Measurements from ENCODE around the gene NMNAT2.
"Not testable (repeated sequence)": the region's sequence is repeated elsewhere in the genome, so short reads cannot be mapped to it uniquely, and the experiment has no call there.

Gene NMNAT2

GRCh38 chr1:183251101-183251958 lies 166.8 kb downstream of the NMNAT2 start:
- DNase-seq, result no peak

GRCh38 chr1:183249941-183250452 lies 168.2 kb downstream of the NMNAT2 start:
- no peak for DNase-seq

- DNase-seq, result no peak
These were observed 169.0 kb downstream of the NMNAT2 start for GRCh38 chr1:183248989-183249691.

- DNase-seq, result no peak
These were observed 170.2 kb downstream of the NMNAT2 start for GRCh38 chr1:183247931-183248330.

- no peak for DNase-seq
These were observed 170.7 kb downstream of the NMNAT2 start for GRCh38 chr1:183247484-183247883.

GRCh38 chr1:183247066-183247465 lies 171.1 kb downstream of the NMNAT2 start:
- no peak for DNase-seq

- no peak for DNase-seq
These were observed 171.7 kb downstream of the NMNAT2 start for GRCh38 chr1:183246436-183246835.

- DNase-seq, result no peak
These were observed 172.8 kb downstream of the NMNAT2 start for GRCh38 chr1:183245357-183245756.

- no peak for DNase-seq
These were observed 173.7 kb downstream of the NMNAT2 start for GRCh38 chr1:183244466-183244865.

GRCh38 chr1:183243161-183244050 lies 174.8 kb downstream of the NMNAT2 start:
- DNase-seq, result no peak

- no peak for DNase-seq
These were observed 175.6 kb downstream of the NMNAT2 start for GRCh38 chr1:183242556-183242955.

GRCh38 chr1:183241471-183241870 lies 176.7 kb downstream of the NMNAT2 start:
- DNase-seq, result no peak

GRCh38 chr1:183240853-183241252 lies 177.3 kb downstream of the NMNAT2 start:
- DNase-seq, result not testable (repeated sequence)

GRCh38 chr1:183240526-183240825 lies 177.7 kb downstream of the NMNAT2 start:
- DNase-seq, result no peak

GRCh38 chr1:183239793-183240525 lies 178.2 kb downstream of the NMNAT2 start:
- no peak for DNase-seq

GRCh38 chr1:183239220-183239742 lies 178.9 kb downstream of the NMNAT2 start:
- no peak for DNase-seq

- DNase-seq, result no peak
These were observed 180.1 kb downstream of the NMNAT2 start for GRCh38 chr1:183238071-183238470.

- DNase-seq, result no peak
These were observed 181.1 kb downstream of the NMNAT2 start for GRCh38 chr1:183237046-183237445.

GRCh38 chr1:183236158-183236725 lies 181.9 kb downstream of the NMNAT2 start:
- no peak for DNase-seq

- DNase-seq, result no peak
These were observed 182.7 kb downstream of the NMNAT2 start for GRCh38 chr1:183235503-183235902.

- DNase-seq, result peak; percentile 43
These were observed 183.3 kb downstream of the NMNAT2 start for GRCh38 chr1:183234660-183235476.

Measured in NCI-H1048 (cell line).